AG09319 (cell line): ENCODE results near the gene DNAJC15.

Experiments used
- DNase-seq: peaks from one replicate; pipeline ENCODE4 v3.0.0-alpha.2; 2010; ENCODE audit warnings: low read depth; ENCODE audit errors: extremely low read depth
- TF ChIP-seq, protein P1 (sequence below): IDR thresholded peaks from 2 replicates; pipeline ENCODE4 v1.5.1; 2011; ENCODE audit warnings: low read depth, mild to moderate bottlenecking, inconsistent platforms, low read length, moderate library complexity

Gene DNAJC15

DNA sequence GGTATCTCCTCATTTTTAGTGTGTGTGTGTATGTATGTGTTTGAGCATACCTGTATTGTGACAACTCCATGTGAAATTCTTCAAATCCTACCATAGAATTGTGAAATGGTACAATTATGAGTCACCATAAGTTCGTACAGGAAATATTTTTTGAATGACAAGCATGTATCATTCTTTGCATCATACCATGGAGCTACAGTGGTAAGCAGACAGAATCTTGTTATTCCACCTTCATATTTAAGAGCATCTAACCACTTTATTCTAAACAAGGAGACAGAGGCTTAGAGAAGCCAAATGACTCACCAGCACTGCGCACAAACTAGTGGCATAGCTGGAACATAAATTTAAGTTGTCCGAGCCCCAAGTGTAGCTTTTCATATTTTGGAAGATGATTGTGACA lies 26.8 kb upstream of the DNAJC15 start:
- TF ChIP-seq, protein P1, sequence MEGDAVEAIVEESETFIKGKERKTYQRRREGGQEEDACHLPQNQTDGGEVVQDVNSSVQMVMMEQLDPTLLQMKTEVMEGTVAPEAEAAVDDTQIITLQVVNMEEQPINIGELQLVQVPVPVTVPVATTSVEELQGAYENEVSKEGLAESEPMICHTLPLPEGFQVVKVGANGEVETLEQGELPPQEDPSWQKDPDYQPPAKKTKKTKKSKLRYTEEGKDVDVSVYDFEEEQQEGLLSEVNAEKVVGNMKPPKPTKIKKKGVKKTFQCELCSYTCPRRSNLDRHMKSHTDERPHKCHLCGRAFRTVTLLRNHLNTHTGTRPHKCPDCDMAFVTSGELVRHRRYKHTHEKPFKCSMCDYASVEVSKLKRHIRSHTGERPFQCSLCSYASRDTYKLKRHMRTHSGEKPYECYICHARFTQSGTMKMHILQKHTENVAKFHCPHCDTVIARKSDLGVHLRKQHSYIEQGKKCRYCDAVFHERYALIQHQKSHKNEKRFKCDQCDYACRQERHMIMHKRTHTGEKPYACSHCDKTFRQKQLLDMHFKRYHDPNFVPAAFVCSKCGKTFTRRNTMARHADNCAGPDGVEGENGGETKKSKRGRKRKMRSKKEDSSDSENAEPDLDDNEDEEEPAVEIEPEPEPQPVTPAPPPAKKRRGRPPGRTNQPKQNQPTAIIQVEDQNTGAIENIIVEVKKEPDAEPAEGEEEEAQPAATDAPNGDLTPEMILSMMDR, result no peak

DNA sequence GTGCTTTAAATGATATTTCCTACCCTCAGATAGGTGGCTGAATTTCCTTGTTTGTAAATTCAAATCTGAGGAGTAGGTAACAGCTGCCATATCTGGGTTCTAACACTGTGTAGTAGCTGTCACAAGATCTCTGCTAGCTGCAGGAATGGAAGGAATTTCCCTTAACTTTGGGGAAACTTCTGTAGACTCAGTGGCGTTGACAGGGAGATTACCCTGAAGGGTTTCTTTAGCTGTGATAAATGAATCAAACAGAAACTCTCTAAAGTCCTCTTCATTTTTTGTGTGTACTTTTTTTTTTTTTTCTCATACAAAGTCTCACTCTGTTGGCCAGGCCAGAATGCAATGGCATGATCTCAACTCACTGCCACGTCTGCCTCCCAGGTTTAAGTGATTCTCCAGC lies 26.0 kb upstream of the DNAJC15 start:
- no peak for DNase-seq
- TF ChIP-seq, protein P1, result no peak

More for the DNA sequence above, 26.8 kb upstream of the DNAJC15 start:
- DNase-seq, result no peak

DNA sequence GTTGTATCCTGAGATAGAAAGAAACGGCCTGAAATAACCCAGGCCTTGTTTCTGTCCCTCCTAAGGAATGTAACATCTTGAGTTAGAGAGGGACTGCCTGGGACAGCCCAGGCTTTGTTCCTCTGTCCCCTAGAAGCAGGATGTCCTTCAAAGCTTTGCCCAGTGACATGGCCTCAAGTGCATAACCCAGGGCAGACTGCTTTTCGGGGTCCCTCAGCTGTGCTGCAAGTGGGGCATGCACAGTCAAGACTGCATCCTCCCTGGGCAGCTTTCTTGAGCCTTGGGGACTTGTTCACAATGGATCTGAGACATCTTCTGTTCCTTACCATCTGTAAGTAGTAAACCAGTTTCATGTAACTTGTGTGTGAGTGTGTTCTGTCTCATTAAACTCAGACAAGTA lies 23.9 kb upstream of the DNAJC15 start:
- TF ChIP-seq, protein P1, result no peak
- no peak for DNase-seq

DNA sequence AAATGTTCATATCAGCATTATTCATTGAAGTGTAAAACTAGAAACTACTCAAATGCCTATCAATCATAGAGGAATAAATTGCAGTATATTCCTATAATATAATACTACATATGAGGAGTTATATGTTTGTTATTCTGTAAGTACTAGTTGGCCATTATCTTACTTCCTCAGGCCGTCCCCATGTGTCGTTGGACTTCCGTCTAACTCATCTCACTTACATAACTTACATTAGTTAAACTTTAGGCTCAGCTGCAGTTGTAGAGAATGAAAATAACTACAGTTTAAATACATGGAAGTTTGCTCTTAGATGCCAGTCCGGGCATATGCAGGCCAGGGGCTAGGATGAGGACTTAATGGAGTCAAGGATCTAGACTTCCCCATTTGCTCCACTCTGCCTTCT lies 22.7 kb upstream of the DNAJC15 start:
- TF ChIP-seq, protein P1, result no peak
- no peak for DNase-seq

DNA sequence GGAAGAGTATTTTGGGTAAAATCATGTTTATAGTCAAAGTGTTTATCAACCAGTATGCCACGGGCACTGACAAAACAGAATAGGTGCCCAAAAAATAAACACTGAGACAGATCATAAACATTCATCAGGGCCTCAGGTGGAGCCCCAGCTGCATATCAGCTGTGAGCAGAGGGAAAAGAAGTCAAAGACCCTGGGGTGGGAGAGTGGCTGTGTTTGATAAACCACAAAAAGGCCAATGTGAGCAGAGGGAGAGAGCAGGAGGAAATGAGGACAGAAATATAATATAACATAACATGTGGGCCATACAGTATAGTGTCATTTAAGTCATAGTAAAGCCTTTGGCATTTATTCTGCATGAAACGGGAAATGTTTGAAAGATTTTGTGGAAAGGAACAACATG lies 21.4 kb upstream of the DNAJC15 start:
- TF ChIP-seq, protein P1, result no peak
- no peak for DNase-seq

DNA sequence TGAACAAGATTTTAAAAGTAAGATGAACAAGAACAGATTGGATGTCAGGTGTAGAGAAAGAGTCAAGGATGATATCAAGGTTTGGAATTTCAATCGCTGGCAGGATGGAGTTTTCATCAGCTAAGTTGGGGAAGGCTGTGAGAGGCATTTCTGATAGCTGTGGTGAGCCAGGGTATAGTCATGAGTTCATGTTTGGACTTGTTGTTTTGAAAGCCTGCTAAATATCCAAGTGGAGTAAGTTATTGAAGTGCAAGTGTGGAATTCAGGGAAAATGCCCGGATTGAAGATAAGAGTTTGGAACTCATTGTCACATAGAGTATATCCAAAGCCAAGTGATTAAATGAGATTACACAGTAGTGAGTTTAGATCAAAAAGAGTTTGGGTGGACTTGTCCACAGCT lies 20.4 kb upstream of the DNAJC15 start:
- no peak for DNase-seq
- TF ChIP-seq, protein P1, result no peak

DNA sequence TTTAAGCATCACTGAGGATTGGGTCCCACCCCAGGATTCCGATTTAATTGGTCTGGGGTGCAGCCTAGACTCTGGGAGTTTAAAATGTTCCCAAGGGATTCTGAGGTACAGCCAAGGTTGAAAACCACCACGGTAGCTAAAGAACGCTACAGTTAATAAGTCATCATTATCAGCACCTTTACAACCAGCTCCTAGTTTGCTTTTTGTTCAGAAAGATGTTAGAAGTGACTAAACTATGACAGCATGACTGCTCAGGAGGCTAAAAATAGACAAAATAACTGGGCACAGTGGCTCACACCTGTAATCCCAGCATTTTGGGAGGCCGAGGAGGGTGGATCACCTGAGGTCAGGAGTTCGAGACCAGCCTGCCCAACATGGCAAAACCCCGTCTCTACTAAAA lies 19.7 kb upstream of the DNAJC15 start:
- TF ChIP-seq, protein P1, result no peak
- no peak for DNase-seq
